M059J (cell line): ENCODE measurements around the gene PHF3. TPM values are rescaled to one million over a fixed set of nuclear protein-coding genes. Genes with fewer than 3 reads are reported as not detected.

ENCODE experiments used
- total RNA-seq: library from RNA; depleted of rRNA; stranded (reverse); fragments of >200 nt; shearing (Covaris generic); gene quantifications from 2 replicates; pipeline ENCODE4 v1.2.3, GENCODE V29; 2014; rRNA removed

PHF3 gene
- total RNA-seq, 1 experiment from 2014 or later = 41.9 TPM

Other genes starting within 250 kb of the PHF3 start
- gene PTP4A1, start 63.3 kb upstream of the PHF3 start, total RNA-seq = 32.3 and 53.3 TPM in 2 replicates